NAMALWA (cell line): Measurements from ENCODE around the gene MEAK7.
"Not testable (repeated sequence)": the region's sequence is repeated elsewhere in the genome, so short reads cannot be mapped to it uniquely, and the experiment has no call there.

Source experiments
- DNase-seq: peaks from one replicate; pipeline ENCODE4 v3.0.0-alpha.2; 2015; ENCODE audit warnings: low spot score

MEAK7 gene

DNA sequence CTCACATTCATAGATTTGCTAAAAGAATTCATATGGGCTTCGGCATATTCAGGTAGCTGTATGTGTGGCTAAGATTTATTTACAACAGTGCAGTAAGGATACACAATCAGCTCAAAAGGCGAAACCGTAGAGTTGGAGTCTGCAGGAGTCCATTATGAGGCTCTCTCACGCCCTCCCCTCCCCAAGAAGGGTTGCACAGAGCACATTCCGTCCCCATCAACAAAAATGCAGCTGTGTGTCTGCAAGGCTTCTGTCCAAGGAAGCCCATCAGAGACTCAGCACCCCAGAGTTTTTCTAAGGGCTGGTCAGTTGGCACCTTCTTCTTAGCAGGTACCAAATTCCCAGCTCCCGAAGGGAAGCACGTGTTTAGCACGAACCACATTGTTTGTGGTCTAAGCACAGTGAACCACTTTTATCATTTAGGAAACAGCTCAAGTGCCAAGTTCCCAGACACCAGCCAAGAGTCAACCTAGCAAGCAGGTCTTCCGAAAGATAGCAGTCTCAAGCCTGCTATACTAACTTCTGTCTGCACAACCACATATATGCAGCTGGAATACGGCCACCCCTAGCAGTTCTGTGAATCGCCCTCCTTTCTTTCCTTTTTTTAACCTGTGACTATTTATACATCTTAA lies 28.5 kb upstream of the MEAK7 start:
- DNase-seq, result no peak

- DNase-seq, result no peak
Observed at GRCh38 chr16:84532291-84532724, 27.8 kb upstream of the MEAK7 start.

DNA sequence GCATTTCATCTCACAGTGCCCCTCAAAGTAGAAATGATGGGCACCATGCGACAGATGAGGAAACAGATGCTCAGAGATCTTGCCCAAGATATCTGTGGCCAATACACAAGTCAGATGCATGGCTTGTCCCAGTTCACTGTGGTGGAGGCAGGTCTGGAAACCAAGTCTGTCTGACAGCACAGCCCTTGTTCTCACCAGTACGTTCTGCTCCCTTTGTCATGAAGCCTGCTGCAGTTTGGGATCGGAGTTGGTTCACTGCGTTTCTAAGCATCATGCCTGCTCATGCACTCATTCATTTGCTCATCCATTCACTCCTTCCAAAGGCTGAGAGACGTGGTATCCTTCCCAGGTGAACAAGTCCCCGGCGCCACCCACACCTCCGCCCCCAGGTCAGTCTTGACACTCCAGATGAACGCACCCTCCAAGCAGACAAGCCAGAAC lies 27.2 kb upstream of the MEAK7 start:
- DNase-seq, result no peak

DNA sequence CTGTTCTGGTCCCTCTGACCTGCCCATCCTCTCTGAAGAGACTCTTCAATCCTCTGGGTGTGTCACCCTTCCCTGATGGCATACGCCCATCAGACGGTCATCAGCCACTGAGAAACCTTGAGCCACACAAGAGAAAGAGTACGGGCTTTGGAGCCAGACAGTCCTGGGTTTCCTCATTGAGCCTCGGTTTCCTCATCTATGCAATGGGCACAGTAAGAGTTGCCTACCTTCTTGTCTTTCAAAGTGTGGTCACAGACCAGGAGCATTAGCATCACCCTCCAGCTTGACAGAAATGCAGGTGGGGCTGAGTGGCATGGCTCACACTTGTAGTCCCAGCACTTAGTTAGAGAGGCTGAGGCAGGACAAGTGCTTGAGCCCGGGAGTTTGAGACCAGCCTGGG lies 26.1 kb upstream of the MEAK7 start:
- DNase-seq, result no peak

- DNase-seq, result no peak
Observed at GRCh38 chr16:84529607-84530006, 25.1 kb upstream of the MEAK7 start.

GRCh38 chr16:84528322-84528721 lies 23.9 kb upstream of the MEAK7 start:
- DNase-seq, result no peak

DNA sequence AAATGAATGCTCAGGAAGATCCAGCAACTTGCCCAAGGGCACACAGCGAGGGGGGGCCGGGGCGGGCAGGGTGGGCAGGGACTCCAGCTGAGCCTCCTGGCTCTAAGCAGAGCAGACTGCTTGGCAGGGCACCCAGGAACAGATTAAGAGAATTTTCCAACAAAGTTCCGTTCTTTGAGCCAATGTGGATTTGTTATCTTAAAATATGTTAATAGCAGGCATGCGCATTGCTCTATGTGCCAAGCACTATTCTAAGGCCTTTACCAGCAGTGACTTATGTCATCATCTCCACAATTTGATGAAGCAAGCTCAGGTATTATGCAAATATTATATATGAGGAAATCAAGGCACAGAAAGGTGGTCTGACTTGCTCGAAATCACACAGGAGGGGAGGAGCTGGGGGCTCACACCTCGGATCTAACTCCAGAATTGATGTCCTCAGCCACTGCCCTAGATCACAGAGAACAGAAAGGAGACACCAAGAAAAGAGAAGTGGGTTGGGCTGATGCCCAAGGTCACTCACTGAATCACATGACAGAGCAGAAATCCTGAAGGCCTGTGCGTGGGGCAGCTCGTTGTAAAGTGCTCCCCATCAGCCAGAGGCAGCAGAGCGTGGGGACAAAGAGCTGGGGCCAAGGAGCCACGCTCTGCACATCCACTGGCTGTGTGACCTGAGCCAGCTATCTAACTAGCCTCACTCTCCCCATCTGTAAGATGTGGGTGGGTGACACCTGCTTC lies 23.2 kb upstream of the MEAK7 start:
- DNase-seq, result no peak

DNA sequence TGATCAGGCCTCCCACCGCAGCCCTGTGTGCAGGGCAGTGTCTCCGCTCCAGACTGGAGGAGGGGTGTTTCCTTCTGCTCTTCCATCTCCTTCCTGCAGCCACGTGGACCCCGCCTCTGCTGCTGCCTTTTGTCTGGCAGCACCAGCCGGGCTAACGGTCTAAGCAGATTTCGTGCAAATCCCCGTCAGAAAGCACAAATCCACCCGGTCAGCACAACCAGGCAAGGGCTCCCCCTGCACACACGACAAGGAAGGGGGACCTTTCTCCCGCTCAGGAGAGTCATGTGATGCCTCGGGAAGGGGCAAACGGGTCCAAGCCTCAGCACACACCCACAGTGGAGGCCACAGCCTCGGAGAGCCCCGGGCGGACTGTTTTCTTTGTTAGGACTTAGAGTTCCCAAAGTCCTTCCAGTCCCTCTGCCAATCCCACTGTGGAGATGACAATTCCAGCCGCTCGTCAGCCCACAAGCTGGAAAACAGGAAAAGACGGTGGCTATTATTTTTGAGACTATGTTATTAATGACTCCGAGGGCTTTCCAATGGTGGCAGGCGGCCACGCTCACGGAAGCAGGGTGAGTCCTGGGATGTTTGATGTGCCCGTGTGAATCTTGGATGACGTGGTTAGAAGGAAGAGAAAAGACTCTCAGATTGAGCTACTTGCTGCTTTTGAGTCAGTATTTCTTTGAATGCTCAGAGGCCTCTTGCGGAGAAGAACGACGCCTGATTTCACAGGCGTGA lies 22.5 kb upstream of the MEAK7 start:
- DNase-seq, result no peak

DNA sequence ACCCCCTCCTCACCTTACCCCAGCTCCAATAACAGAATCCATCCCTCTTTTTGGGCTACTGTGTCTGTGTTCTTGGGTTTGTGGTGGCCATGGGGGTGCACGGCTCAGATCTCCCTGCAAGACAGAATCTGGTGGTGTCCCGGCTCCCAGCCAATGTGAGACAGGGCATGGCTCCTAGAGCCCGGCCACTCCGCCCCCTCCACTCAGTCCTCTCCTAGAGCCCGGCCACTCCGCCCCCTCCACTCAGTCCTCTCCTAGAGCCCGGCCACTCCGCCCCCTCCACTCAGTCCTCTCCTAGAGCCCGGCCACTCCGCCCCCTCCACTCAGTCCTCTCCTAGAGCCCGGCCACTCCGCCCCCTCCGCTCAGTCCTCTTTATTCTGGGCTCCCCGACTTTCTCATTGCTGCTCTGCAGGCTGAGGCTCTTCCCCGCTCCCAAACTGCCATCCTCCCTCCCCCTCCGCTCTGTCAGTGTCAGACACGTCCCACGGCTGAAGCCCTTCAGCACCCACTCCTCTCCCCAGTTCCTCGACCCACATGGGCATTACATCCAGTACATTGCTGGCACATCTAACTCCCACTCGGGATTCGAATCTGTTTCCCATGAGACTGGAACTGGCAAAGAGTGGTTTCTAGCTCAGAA lies 20.6 kb upstream of the MEAK7 start:
- DNase-seq, result not testable (repeated sequence)

DNA sequence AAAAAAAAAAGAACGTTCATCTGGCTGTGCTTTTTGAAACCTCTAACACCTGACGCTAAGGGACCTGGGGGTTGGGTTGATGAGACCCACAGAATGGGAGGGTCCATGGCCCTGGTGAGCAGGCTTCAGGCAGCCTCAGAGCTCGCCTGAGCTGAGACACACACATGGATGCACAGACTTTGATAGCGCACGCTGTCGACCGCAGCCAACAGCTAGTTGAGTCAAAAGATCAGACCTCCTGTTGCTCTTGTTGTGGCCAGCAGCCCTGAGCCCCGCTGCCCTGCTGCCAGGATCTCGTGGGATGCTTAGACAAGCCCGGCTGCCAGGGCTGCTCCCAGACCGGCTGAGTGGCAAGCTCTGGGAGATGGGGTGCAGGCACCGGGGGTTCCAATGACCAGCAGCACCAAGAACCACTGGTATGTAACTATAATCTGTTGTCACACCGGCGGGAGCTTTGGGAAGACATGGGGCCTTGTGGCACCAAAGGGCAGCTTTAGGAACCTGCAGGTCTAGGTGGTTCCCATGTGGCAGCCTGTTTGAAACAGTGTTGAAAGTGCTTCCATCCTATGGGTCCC lies 20.0 kb upstream of the MEAK7 start:
- DNase-seq, result no peak

- DNase-seq, result no peak
Observed at GRCh38 chr16:84521497-84521770, 17.0 kb upstream of the MEAK7 start.

DNA sequence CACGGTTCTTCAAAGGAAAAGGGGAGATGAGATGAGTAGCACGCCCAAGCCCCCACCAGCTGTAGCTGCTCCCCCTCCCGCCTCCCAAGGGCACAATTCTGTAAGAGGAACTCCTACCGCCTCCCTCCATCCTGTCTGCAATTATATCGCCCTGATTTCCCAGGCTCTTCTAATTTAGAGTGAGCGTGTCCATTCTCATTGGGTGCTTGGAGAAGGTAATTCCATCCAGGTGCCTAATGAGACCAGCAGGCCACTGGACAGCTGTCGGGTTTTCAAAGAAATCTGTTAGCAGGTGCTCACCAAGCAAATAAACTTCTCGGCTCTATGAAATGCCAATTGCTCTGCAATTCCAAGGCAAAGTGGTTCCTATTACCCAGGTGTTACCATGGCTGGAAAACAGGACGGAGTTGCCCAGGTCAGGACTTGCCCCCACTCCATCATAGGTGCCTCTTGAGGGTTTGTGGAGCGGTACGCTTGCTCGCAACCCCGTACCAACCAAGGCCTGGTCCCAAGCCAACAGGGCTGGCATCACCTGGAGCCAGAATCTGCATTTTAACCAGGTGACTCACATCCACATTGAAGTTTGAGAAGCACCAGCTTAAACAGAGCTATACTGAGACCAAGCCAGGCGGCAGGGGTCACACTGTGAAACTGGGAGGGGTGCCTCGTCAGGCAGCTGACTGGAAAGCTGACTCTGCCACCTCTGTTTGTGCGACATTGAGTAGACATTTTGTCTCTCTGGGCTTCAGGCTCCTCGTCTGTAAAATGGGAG lies 16.5 kb upstream of the MEAK7 start:
- no peak for DNase-seq

DNA sequence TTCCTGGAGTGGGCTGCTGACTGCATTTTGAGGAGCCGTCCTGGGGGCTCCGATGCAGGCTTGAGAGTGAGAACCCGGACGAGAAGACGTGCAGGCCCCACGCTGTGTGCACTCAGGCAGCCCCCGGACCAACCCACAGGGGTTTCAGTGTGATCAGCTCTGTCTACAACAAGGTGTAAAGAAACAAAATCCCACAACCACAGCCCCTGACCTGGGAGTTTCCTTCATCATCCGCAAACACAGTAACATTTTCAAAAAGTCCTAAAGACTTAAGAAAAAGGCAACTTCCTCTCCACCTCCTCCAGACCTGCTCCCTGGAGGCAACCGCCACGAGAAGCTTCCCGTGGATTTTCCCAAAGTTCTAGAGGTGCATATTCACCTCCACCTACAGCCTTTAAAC lies 15.4 kb upstream of the MEAK7 start:
- DNase-seq, result no peak

- DNase-seq, result no peak
Observed at GRCh38 chr16:84518804-84519341, 14.4 kb upstream of the MEAK7 start.

GRCh38 chr16:84518220-84518619 lies 13.8 kb upstream of the MEAK7 start:
- DNase-seq, result not testable (repeated sequence)

- DNase-seq, result no peak
Observed at GRCh38 chr16:84517366-84517765, 12.9 kb upstream of the MEAK7 start.

DNA sequence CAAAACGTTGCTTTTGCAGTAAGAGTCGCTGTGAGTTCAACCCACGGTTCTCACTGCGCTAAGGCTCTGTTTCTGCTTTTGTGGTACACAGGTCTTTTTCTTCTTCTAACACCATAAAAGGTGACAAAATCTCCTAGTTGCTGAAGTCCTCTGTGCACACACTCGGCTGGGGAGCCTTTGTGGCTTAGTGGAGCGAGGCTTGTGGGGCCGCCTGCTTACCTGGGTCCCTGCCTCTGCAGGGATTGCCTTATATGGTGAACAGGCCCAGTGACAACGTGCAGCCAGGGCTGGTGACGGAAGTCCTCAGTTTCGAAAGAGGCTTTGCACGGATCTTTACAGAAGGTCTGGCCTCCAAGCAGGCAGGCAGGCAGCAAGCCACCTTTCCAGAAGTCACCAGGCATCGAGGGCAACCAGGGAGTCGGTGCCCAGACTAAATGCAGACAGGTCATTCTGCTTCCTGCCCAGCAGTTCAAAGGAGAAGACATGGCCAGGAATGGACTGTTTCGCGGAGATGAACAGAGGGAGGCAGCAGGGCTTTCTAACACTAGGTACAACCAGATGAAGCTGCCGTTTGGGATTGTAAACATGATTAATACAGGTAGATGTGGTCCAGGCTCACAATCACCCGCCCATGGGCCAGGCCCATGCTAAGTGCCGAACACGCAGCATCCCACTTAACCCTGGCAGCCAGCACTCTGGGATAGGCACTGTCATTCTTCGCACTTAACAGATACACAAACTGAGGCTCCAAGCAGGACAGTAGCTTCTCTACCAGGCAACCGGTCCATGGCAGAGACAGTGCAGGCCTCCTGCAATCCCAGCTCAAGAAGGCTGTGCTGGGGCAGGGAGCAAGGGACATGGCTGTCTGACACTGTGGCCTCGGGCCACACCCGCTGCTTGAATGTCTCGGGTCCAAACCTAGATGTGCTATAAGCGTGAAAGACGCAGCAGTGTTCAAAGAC lies 10.7 kb upstream of the MEAK7 start:
- peak; percentile 39 for DNase-seq

- DNase-seq, result no peak
Observed at GRCh38 chr16:84514295-84514873, 9.9 kb upstream of the MEAK7 start.

GRCh38 chr16:84513666-84514065 lies 9.2 kb upstream of the MEAK7 start:
- no peak for DNase-seq

DNA sequence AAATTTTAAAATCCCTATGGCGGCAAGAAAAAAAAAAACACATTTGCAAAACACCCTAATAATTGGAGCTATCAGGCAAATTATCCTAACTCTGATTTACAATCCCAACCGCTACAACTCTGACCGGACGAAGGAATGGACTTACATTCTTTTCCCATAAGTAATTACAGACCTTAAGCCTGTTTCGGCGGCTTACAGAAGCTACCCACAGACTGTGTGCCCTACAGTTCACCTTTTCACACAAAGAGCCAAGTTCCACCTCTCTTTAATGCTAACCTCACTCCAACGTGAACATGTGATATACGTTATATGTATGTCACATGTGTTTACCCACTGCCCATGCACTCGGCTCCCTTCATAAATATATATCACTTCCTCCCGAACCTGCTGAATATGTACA lies 8.7 kb upstream of the MEAK7 start:
- DNase-seq, result no peak
